Measurements from ENCODE around the gene AIG1.

- TF ChIP-seq CTCF (IDR thresholded peaks at IDR 0.05) = no peak
- TF ChIP-seq EZH2phosphoT487 (IDR thresholded peaks at IDR 0.05) = no peak
Measured at GRCh38 chr6:143174951-143175350, 114.3 kb downstream of the AIG1 start.
